ENCODE results near the gene KANK2. TPM values are rescaled to one million over a fixed set of nuclear protein-coding genes. Genes with fewer than 3 reads are reported as not detected.
A peak's percentile ranks its signal among the peaks of the same experiment; 100 is the strongest.

The KANK2 gene
- total and polyA plus RNA-seq, 2 of the 13 experiments (the other 11 are each of a cell fraction or from before 2014, with no cell fraction given), result 5.7 to 12.9 TPM

DNA sequence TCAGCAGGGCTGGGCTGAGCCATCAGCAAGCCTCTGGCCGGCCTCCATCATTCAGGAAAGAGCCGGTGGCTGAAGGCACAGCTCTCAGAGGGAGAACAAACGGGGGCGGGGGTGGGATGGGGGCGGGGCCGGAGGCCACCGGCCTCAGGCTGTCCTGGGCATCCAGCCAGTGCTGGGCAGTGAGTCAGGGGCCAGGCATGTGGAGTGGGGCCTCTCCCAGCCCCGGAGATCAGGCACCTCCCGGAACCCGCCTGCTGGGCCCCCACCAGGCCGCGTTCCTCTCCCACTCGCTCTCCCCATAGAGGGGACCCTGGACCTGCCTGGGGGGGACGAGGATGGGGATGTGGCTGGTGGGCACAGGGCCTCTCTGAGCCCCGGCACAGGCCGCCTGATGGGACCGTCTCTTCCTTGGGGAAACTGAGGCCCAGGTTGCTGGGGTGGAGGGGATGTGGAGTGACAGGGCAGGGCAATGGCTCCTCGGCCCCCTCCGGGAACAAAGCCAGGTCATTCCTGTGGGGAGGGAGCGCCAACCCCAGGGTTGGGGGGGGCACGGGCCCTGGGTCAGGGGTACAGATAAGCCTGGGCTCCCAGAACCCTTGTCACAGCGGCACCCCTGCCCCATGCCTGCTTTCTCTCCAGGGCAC is 54.7 kb downstream of the KANK2 start (continued):
- TF ChIP-seq, protein P1, sequence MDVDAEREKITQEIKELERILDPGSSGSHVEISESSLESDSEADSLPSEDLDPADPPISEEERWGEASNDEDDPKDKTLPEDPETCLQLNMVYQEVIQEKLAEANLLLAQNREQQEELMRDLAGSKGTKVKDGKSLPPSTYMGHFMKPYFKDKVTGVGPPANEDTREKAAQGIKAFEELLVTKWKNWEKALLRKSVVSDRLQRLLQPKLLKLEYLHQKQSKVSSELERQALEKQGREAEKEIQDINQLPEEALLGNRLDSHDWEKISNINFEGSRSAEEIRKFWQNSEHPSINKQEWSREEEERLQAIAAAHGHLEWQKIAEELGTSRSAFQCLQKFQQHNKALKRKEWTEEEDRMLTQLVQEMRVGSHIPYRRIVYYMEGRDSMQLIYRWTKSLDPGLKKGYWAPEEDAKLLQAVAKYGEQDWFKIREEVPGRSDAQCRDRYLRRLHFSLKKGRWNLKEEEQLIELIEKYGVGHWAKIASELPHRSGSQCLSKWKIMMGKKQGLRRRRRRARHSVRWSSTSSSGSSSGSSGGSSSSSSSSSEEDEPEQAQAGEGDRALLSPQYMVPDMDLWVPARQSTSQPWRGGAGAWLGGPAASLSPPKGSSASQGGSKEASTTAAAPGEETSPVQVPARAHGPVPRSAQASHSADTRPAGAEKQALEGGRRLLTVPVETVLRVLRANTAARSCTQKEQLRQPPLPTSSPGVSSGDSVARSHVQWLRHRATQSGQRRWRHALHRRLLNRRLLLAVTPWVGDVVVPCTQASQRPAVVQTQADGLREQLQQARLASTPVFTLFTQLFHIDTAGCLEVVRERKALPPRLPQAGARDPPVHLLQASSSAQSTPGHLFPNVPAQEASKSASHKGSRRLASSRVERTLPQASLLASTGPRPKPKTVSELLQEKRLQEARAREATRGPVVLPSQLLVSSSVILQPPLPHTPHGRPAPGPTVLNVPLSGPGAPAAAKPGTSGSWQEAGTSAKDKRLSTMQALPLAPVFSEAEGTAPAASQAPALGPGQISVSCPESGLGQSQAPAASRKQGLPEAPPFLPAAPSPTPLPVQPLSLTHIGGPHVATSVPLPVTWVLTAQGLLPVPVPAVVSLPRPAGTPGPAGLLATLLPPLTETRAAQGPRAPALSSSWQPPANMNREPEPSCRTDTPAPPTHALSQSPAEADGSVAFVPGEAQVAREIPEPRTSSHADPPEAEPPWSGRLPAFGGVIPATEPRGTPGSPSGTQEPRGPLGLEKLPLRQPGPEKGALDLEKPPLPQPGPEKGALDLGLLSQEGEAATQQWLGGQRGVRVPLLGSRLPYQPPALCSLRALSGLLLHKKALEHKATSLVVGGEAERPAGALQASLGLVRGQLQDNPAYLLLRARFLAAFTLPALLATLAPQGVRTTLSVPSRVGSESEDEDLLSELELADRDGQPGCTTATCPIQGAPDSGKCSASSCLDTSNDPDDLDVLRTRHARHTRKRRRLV (CRISPR knock-in tag; IDR thresholded peaks at IDR 0.05), result peak; percentile 80; the same call in 1 of the 2 replicates
- TF ChIP-seq U2AF1 (optimal IDR thresholded peaks at IDR 0.05; ENCODE audit: low read depth, low read length) (no peak), ZNF44 (CRISPR knock-in tag; IDR thresholded peaks at IDR 0.05) (0 out of 2 replicates have a peak, but pooled peaks have one; percentile 23), KLF12 (CRISPR knock-in tag; IDR thresholded peaks at IDR 0.05; ENCODE audit: borderline replicate concordance) (no peak)
- TF ChIP-seq, protein P2, sequence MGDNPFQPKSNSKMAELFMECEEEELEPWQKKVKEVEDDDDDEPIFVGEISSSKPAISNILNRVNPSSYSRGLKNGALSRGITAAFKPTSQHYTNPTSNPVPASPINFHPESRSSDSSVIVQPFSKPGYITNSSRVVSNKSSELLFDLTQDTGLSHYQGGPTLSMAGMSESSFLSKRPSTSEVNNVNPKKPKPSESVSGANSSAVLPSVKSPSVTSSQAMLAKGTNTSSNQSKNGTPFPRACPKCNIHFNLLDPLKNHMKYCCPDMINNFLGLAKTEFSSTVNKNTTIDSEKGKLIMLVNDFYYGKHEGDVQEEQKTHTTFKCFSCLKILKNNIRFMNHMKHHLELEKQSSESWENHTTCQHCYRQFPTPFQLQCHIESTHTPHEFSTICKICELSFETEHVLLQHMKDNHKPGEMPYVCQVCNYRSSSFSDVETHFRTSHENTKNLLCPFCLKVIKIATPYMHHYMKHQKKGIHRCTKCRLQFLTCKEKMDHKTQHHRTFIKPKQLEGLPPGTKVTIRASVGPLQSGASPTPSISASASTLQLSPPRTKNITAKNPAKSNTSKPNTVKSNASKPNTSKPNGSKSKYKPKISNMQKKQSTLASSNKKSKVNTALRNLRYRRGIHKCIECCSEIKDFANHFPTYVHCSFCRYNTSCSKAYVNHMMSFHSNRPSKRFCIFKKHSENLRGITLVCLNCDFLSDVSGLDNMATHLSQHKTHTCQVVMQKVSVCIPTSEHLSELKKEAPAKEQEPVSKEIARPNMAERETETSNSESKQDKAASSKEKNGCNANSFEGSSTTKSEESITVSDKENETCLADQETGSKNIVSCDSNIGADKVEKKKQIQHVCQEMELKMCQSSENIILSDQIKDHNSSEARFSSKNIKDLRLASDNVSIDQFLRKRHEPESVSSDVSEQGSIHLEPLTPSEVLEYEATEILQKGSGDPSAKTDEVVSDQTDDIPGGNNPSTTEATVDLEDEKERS (CRISPR knock-in tag; IDR thresholded peaks at IDR 0.05), result no peak

Measured in HepG2 (cell line).